Keratinocyte (primary cell): Measurements from ENCODE around the gene PPP1R13L. TPM values are rescaled to one million over a fixed set of nuclear protein-coding genes. Genes with fewer than 3 reads are reported as not detected.

Experiments used
- DNase-seq: peaks from one replicate; pipeline ENCODE4 v3.0.0-alpha.2; 2011; ENCODE audit warnings: low read depth, missing footprints, low spot score
- FAIRE-seq: peaks from 2 replicates; lab custom pipeline; 2011; peaks lifted over from hg19 to GRCh38; lab: Jason Lieb, UNC
- H2AFZ ChIP-seq: 2 replicates; pipeline ENCODE4 v1.6.0; 2012; ENCODE audit warnings: low read length, control low read depth, inconsistent platforms; ENCODE audit not compliant: control insufficient read depth
- H3K27ac ChIP-seq: 2 replicates; pipeline ENCODE4 v1.5.1; 2011; ENCODE audit warnings: low read length; ENCODE audit not compliant: control insufficient read depth, insufficient read depth
- H3K27me3 ChIP-seq: 3 replicates; pipeline ENCODE4 v1.6.0; 2011; ENCODE audit warnings: low read length; ENCODE audit not compliant: control insufficient read depth, insufficient read depth; ENCODE audit errors: extremely low read depth
- H3K36me3 ChIP-seq, 2 experiments: 2 replicates in 1 of 2; 3 replicates in 1 of 2; pipeline ENCODE4 v1.5.1; 2011; ENCODE audit warnings: low read length in 2 of 2, mild to moderate bottlenecking in 1 of 2; ENCODE audit not compliant: control insufficient read depth in 2 of 2, insufficient read depth in 2 of 2; ENCODE audit errors: extremely low read depth in 1 of 2
- H3K4me1 ChIP-seq: 3 replicates; pipeline ENCODE4 v1.5.1; 2011; ENCODE audit warnings: low read length; ENCODE audit not compliant: control insufficient read depth, insufficient read depth; ENCODE audit errors: extremely low read depth
- H3K4me2 ChIP-seq: 3 replicates; pipeline ENCODE4 v1.6.0; 2011; ENCODE audit warnings: low read depth, low read length; ENCODE audit not compliant: control insufficient read depth, insufficient read depth; ENCODE audit errors: extremely low read depth
- H3K4me3 ChIP-seq, 3 experiments: fragments of 200-600 bp in 1 of 3; sonication (generic) in 1 of 3; 2 replicates in 2 of 3; 3 replicates in 1 of 3; pipeline ENCODE4 v1.5.1; 2011 to 2016; ENCODE audit warnings: low read length in 3 of 3, mild to moderate bottlenecking in 3 of 3, control low read depth in 2 of 3, inconsistent platforms in 1 of 3, low read depth in 1 of 3, mixed read lengths in 1 of 3, mixed run types in 1 of 3, moderate library complexity in 1 of 3; ENCODE audit not compliant: control insufficient read depth in 2 of 3, insufficient read depth in 2 of 3; ENCODE audit errors: extremely low read depth in 1 of 3
- H3K79me2 ChIP-seq: 2 replicates; pipeline ENCODE4 v1.6.0; 2012; ENCODE audit warnings: low read length; ENCODE audit not compliant: control insufficient read depth, insufficient read depth
- H3K9ac ChIP-seq: 3 replicates; pipeline ENCODE4 v1.6.0; 2011; ENCODE audit warnings: low read length; ENCODE audit not compliant: control insufficient read depth, insufficient read depth; ENCODE audit errors: extremely low read depth
- H3K9me1 ChIP-seq: 3 replicates; pipeline ENCODE4 v1.6.0; 2011; ENCODE audit warnings: low read length; ENCODE audit not compliant: control insufficient read depth, insufficient read depth; ENCODE audit errors: extremely low read depth
- H3K9me3 ChIP-seq: 2 replicates; pipeline ENCODE4 v1.5.1; 2012; ENCODE audit warnings: low read depth, low read length; ENCODE audit not compliant: control insufficient read depth
- H4K20me1 ChIP-seq: 3 replicates; pipeline ENCODE4 v1.6.0; 2011; ENCODE audit warnings: low read length; ENCODE audit not compliant: control insufficient read depth, insufficient read depth; ENCODE audit errors: extremely low read depth
- CTCF ChIP-seq, 3 experiments: IDR thresholded peaks in 1 of 3; conservative IDR thresholded peaks in 1 of 3; optimal IDR thresholded peaks in 1 of 3; 2 replicates in 2 of 3; 3 replicates in 1 of 3; pipeline versions ENCODE3 to v1.5.1; 2011; ENCODE audit warnings: low read length in 3 of 3, mild to moderate bottlenecking in 3 of 3, moderate library complexity in 2 of 3, control low read depth in 1 of 3, inconsistent platforms in 1 of 3; ENCODE audit not compliant: insufficient read depth in 2 of 3; ENCODE audit errors: extremely low read depth in 1 of 3
- EZH2 ChIP-seq: IDR thresholded peaks from one replicate; pipeline ENCODE4 v1.6.1; 2012; ENCODE audit warnings: inconsistent platforms, mild to moderate bottlenecking, low read length, moderate library complexity
- dilution Hi-C: fragments of 300-500 bp; cut with MboI; formaldehyde crosslinking; loops from one replicate; pipeline ENCODE4 v1.7.0; 2020; ENCODE audit warnings: low sequenced_read_pairs; ENCODE audit not compliant: extremely low pct_ligation_motif_present
- polyA plus RNA-seq, 5 experiments: library from polyadenylated mRNA; depleted of rRNA in 3 of 5; stranded (reverse) in 3 of 5; stranded (forward) in 1 of 5; unstranded in 1 of 5; fragments of >200 nt; gene quantifications; 1 replicate in 1 of 5; 2 replicates in 3 of 5; 3 replicates in 1 of 5; pipeline versions ENCODE4 v1.2.1 to v1.2.3, GENCODE V29; 2011 to 2012; ENCODE audit warnings: missing spikeins in 2 of 5, low read depth in 1 of 5, low replicate concordance in 1 of 5

The PPP1R13L gene
- polyA plus RNA-seq, 1 donor (not counting 4 experiments of a cell fraction or from before 2014, with no cell fraction given), result 31.2 TPM

- Histone ChIP-seq H3K4me3 (no peak overlapping the region), H3K9me3 (no peaks in the 10 kb centered on the region), H3K4me1 (peaks cover 33% of the 10 kb centered on the region), H3K36me3 (peaks cover 35 to 40% of the 10 kb centered on the region in 2 experiments), H2AFZ (no peak overlapping the region), H3K9ac (no peak overlapping the region), H3K9me1 (no peaks in the 10 kb centered on the region), H3K4me2 (peak overlapping the region; percentile 35), H3K27ac (no peak overlapping the region), H3K27me3 (no peaks in the 10 kb centered on the region), H3K79me2 (peaks cover 54% of the 10 kb centered on the region), H4K20me1 (no peaks in the 10 kb centered on the region)
- TF ChIP-seq CTCF (optimal IDR thresholded peaks at IDR 0.05 in 1 of 3, IDR thresholded peaks at IDR 0.05 in 1 of 3, conservative IDR thresholded peaks at IDR 0.05 in 1 of 3; ENCODE audit: extremely low read depth in 1 of 3, insufficient read depth in 2 of 3, low read length in 3 of 3) (no peak), EZH2 (no peak)
- dilution Hi-C loops, result no loop called here
- no peak for FAIRE-seq
- no peak for DNase-seq
Observed at GRCh38 chr19:45420871-45421270, 16.0 kb upstream of the PPP1R13L start.

- no peak for TF ChIP-seq CTCF (optimal IDR thresholded peaks at IDR 0.05 in 1 of 3, IDR thresholded peaks at IDR 0.05 in 1 of 3, conservative IDR thresholded peaks at IDR 0.05 in 1 of 3; ENCODE audit: extremely low read depth in 1 of 3, insufficient read depth in 2 of 3, low read length in 3 of 3)
- TF ChIP-seq EZH2, result no peak
- DNase-seq, result no peak
- Histone ChIP-seq H3K79me2 (peaks cover 56% of the 10 kb centered on the region), H4K20me1 (no peaks in the 10 kb centered on the region), H3K9me1 (no peaks in the 10 kb centered on the region), H3K4me3 (no peak overlapping the region), H3K9me3 (no peaks in the 10 kb centered on the region), H3K27ac (no peak overlapping the region), H3K4me2 (peak overlapping the region; percentile 35), H3K4me1 (peaks cover 29% of the 10 kb centered on the region), H2AFZ (no peak overlapping the region), H3K36me3 (peaks cover 38 to 40% of the 10 kb centered on the region in 2 experiments), H3K9ac (no peak overlapping the region), H3K27me3 (no peaks in the 10 kb centered on the region)
- dilution Hi-C loops, result no loop called here
- no peak for FAIRE-seq
Observed at GRCh38 chr19:45420356-45420755, 15.5 kb upstream of the PPP1R13L start.
